Esophagus muscularis mucosa (tissue), 4 donors: ENCODE measurements around the gene TUBB. TPM values are rescaled to one million over a fixed set of nuclear protein-coding genes. Genes with fewer than 3 reads are reported as not detected.

ENCODE experiments used
- DNase-seq: peaks from one replicate; pipeline ENCODE4 v3.0.0-alpha.2; 2017; ENCODE audit errors: extremely low spot score
- H3K27ac ChIP-seq, 4 donors: fragments of 200-600 bp; sonication (generic); replicated peaks in 1 of 4; 1 replicate in 3 of 4; 2 replicates in 1 of 4; pipeline ENCODE4 v1.5.1; 2016 to 2019; ENCODE audit warnings: mild to moderate bottlenecking in 1 of 4
- H3K27me3 ChIP-seq, 4 donors: fragments of 200-600 bp; sonication (generic); one replicate each; pipeline versions ENCODE4 v1.5.1 to v1.6.0; 2016 to 2019
- H3K36me3 ChIP-seq, 4 donors: fragments of 200-600 bp; sonication (generic); one replicate each; pipeline ENCODE4 v1.5.1; 2016 to 2019
- H3K4me1 ChIP-seq, 4 donors: fragments of 200-600 bp; sonication (generic); one replicate each; pipeline ENCODE4 v1.5.1; 2016 to 2019
- H3K4me3 ChIP-seq, 4 donors: fragments of 200-600 bp; sonication (generic); 1 replicate in 2 of 4; 2 replicates in 2 of 4; pipeline ENCODE4 v1.5.1; 2016 to 2019; ENCODE audit warnings: mild to moderate bottlenecking in 4 of 4, moderate library complexity in 1 of 4
- H3K9me3 ChIP-seq, 4 donors: fragments of 200-600 bp; sonication (generic); 1 replicate in 3 of 4; 2 replicates in 1 of 4; pipeline ENCODE4 v1.5.1; 2016 to 2019
- EP300 ChIP-seq: sonication (generic); formaldehyde crosslinking; IDR thresholded peaks from one replicate; pipeline ENCODE4 v1.6.1; 2017; ENCODE audit warnings: antibody characterized with exemption
- POLR2A ChIP-seq: fragments of 450-650 bp; IDR thresholded peaks from one replicate; pipeline ENCODE4 v1.6.1; 2017; ENCODE audit warnings: antibody characterized with exemption, moderate library complexity, mild to moderate bottlenecking, low read depth
- POLR2AphosphoS5 ChIP-seq, 2 donors: sonication (generic); formaldehyde crosslinking; IDR thresholded peaks; one replicate each; pipeline ENCODE4 v1.6.1; 2017; ENCODE audit warnings: antibody characterized with exemption in 2 of 2
- WGBS: methylation state at CpG from one replicate; pipeline ENCODE4 v1.1.5; 2018; 5-methylcytosine and 5-hydroxymethylcytosine counted together
- intact Hi-C: fragments of 100-400 bp; cut with DNase I; formaldehyde crosslinking; loops from one replicate; pipeline ENCODE4 v1.15.1; 2023
- total RNA-seq, 4 donors: library from RNA; depleted of rRNA; stranded (reverse); fragments of >200 nt; gene quantifications; one replicate each; pipeline versions ENCODE4 v1.1.0 to v1.2.1, GENCODE V29; 2016
- TF ChIP-seq, protein P1 (sequence below), 3 experiments: fragments of 200-600 bp in 2 of 3; fragments of 450-650 bp in 1 of 3; sonication (generic) in 2 of 3; IDR thresholded peaks; one replicate each; pipeline ENCODE4 v1.5.1; 2017 to 2019; ENCODE audit warnings: antibody characterized with exemption in 3 of 3, mild to moderate bottlenecking in 2 of 3, moderate library complexity in 1 of 3

Gene TUBB
- total RNA-seq, 4 donors from 2014 or later: 208 to 398 (median 272) TPM

DNA sequence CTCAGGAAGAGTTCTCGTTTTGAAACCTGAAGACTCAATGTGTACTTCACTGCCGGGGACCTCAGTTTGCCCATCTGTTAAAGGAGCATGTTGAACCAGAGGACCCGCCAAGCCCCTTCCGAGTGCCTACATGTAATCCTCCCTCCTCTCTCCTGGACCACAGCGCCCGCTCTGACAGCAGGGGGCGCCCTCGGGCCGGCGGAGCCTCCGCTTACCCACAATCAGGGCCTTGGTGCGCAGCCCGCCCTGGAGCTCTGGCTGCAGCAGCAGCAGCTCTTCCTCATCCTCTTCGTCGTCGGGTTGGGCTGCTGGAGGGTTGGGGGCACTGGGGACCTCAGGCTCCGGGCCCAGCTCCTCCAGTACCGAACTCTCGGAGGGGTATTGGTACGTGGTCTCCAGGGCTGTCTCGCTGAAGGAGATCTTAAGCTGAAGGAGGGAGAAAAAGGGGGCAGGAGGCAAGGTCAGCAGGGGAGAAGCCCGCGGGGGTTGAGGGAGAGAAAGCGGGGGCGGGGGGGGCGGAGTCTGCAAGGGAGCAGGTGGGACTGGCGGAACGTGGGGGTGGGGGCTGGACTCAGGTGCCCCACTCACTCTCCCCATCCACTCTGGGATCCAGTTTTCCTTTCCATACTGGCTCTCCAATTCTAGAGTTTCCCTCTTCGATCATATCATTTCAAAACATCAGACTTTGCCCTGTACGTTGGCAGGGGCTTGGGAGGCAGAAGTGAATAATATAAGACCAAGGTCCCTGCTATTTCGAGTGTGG lies 41.0 kb upstream of the TUBB start:
- H3K4me3 ChIP-seq: peak overlapping the region; percentile 24 to 74 (median 56)
- TF ChIP-seq POLR2AphosphoS5 (IDR thresholded peaks at IDR 0.05) (peak; percentile 53 to 85), EP300 (no peak), POLR2A (no peak)
- TF ChIP-seq, protein P1, sequence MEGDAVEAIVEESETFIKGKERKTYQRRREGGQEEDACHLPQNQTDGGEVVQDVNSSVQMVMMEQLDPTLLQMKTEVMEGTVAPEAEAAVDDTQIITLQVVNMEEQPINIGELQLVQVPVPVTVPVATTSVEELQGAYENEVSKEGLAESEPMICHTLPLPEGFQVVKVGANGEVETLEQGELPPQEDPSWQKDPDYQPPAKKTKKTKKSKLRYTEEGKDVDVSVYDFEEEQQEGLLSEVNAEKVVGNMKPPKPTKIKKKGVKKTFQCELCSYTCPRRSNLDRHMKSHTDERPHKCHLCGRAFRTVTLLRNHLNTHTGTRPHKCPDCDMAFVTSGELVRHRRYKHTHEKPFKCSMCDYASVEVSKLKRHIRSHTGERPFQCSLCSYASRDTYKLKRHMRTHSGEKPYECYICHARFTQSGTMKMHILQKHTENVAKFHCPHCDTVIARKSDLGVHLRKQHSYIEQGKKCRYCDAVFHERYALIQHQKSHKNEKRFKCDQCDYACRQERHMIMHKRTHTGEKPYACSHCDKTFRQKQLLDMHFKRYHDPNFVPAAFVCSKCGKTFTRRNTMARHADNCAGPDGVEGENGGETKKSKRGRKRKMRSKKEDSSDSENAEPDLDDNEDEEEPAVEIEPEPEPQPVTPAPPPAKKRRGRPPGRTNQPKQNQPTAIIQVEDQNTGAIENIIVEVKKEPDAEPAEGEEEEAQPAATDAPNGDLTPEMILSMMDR (IDR thresholded peaks at IDR 0.05): peak; percentile 95 to 99 (median 98)
- 14% methylated on average over 22 of the region's 31 CpGs for WGBS

DNA sequence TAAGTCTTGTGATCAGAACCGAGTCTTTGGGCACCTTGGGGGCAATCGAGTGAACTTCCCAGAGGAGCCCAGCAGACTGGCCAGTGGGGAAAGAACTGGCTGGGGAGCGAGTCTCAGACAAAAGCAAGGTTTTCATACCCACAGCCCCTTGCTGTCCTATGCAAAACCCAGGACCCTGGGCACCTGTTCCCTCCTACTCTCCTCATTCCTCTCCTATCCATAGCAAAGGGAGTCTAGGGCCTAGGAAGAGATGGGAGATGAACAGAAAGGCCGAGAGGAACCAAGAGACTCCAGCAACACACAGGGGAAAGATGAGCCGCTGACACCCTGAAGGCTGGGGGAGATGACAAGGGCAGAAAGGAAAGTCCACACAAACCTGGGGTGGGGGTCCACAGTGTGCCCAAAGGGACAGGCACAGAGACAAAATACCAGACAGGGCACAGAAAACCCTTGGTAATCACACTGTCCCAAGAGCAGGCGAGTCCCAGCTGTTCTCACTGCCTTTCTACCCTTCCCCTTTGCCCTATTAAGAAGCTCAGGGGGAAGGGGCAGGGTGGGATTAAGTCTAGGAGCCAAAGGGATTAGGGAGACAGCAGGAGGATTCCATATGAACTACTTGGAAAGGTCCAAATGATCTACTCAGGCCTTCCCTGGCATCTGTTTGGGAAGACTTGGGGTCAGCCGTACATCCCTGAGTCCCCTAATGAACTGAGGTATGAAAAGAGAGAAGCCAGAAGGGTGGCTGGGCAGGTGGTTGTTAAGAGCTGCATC lies 40.2 kb upstream of the TUBB start:
- intact Hi-C loops: loop anchor here (1.0 to 10.0 kb wide), 2 partner anchors 42 to 205 kb away; partner anchors contain the start of gene DDR1
- DNase-seq: no peak
- TF ChIP-seq, protein P1 (IDR thresholded peaks at IDR 0.05): no peak
- TF ChIP-seq POLR2A (no peak), EP300 (no peak), POLR2AphosphoS5 (IDR thresholded peaks at IDR 0.05) (no peak)
- no peaks in the 10 kb centered on the region for H3K27me3 ChIP-seq
- peaks cover 55 to 69% (median 68%) of the 10 kb centered on the region in 4 donors for H3K4me1 ChIP-seq
- H3K9me3 ChIP-seq: no peaks in the 10 kb centered on the region
- peaks cover 30 to 59% (median 46%) of the 10 kb centered on the region in 4 donors for H3K36me3 ChIP-seq
- peak overlapping the region; percentile 42 to 85 (median 72) for H3K4me3 ChIP-seq
- WGBS: 54% methylated on average over 7 of the region's 7 CpGs
- H3K27ac ChIP-seq: peak overlapping the region; percentile 95 to 99 (median 97)

More for the DNA sequence above, 41.0 kb upstream of the TUBB start:
- Histone ChIP-seq H3K36me3 (peaks cover 30 to 55% (median 46%) of the 10 kb centered on the region in 4 donors), H3K9me3 (no peaks in the 10 kb centered on the region), H3K4me1 (peaks cover 51 to 61% (median 60%) of the 10 kb centered on the region in 4 donors), H3K27me3 (no peaks in the 10 kb centered on the region), H3K27ac (peak overlapping the region; percentile 95 to 99 (median 97))
- DNase-seq: peak; percentile 95
- intact Hi-C loops: no loop called here

DNA sequence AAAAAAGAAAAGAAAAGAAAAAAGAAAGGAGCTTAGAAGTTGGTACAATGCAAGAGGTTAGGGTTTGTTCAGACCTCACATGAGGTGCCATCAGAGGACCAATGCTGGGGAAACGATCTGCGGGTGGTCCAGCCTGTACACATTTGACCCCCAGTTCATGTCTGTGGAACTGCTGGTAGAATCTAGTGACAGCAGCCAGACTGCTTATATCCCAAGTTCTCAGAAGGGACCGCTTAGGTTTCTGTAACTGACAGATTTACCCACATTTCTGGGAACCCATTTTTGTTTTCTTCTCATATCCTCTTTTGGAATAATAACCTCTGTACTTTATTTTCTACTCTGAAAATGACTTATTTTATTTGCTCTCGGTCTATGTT lies 38.4 kb upstream of the TUBB start:
- H3K4me1 ChIP-seq: peaks cover 57 to 82% (median 79%) of the 10 kb centered on the region in 4 donors
- WGBS: 17% methylated on average over 4 of the region's 4 CpGs
- intact Hi-C loops: loop anchor here (10.0 kb wide), 1 partner anchor 203 kb away; the partner anchor contains the start of gene DDR1
- DNase-seq: no peak
- H3K9me3 ChIP-seq: no peaks in the 10 kb centered on the region
- TF ChIP-seq EP300 (no peak), POLR2AphosphoS5 (IDR thresholded peaks at IDR 0.05) (no peak), POLR2A (no peak)
- TF ChIP-seq, protein P1 (IDR thresholded peaks at IDR 0.05): no peak
- peak overlapping the region; percentile 95 to 99 (median 97) for H3K27ac ChIP-seq
- H3K27me3 ChIP-seq: no peaks in the 10 kb centered on the region
- H3K4me3 ChIP-seq: peak overlapping the region; percentile 70 to 93 (median 80)
- peaks cover 19 to 47% (median 35%) of the 10 kb centered on the region in 4 donors for H3K36me3 ChIP-seq

DNA sequence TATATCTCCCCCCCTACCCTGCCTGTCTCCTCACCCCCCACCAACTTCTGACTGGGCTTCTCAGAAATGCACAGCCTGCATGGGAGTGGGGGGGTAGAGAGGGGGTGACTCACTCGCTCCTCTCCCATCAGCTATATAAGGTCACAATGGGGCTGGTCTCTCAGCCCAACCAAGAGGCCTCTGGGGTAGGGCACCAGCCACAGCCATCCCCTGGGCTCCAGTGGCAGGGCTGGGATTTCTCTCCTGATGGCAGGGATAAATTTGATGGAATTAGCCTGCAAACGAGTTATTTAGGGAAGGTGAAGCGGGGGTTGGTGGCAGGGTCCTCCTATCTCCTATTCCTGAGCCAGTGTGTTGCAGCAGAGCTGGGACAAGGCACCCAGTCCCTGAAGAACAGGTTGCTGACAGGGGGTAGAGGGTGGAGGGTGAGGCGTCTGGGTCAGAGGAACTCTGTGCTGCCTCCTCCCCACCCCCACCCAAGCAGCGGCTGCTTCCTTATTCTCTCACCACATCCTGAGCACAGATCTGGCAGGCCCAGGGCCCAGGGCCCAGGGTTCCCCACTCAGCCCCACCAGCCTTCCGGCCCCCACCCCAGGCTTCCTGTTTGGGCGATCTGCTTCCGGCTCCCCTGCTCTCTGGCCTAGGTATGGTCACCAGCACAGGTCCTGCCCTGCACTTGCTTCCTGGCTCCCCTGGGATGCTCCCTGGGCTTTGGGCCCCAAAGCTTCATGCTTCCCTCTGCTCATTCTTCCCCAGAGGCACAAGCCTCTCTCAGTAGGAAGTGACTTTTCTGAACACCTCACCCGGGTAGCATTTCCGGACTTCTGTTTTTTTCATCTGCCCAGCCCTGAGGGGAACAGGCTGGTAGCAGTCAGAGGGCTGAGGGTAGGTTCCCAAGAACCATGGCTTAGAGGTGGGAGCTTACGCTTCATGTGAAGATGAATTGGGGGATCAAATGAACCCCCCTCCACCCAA lies 37.7 kb upstream of the TUBB start:
- H3K36me3 ChIP-seq: peaks cover 13 to 40% (median 28%) of the 10 kb centered on the region in 4 donors
- peak overlapping the region; percentile 95 to 99 (median 97) for H3K27ac ChIP-seq
- peak; percentile 79 to 96 for TF ChIP-seq POLR2AphosphoS5 (IDR thresholded peaks at IDR 0.05)
- no peak for TF ChIP-seq EP300
- TF ChIP-seq, protein P1 (IDR thresholded peaks at IDR 0.05): no peak
- peak; percentile 59 for TF ChIP-seq POLR2A
- no peaks in the 10 kb centered on the region for H3K9me3 ChIP-seq
- 6% methylated on average over 11 of the region's 11 CpGs for WGBS
- DNase-seq: peak; percentile 94
- H3K4me3 ChIP-seq: peak overlapping the region; percentile 70 to 93 (median 80)
- intact Hi-C loops: loop anchor here (10.0 kb wide), 1 partner anchor 202 kb away; the partner anchor contains the start of gene DDR1
- H3K4me1 ChIP-seq: peaks cover 57 to 83% (median 79%) of the 10 kb centered on the region in 4 donors
- no peaks in the 10 kb centered on the region for H3K27me3 ChIP-seq
